Panc1 (cell line): ENCODE data around the gene CD58.

Experiments
- CTCF ChIP-seq: fragments of 450-650 bp; IDR thresholded peaks from 2 replicates; pipeline ENCODE4 v1.5.1; 2017; ENCODE audit warnings: mild to moderate bottlenecking
- REST ChIP-seq, 2 experiments: IDR thresholded peaks; 2 replicates each; pipeline ENCODE4 v1.6.1; 2011 to 2012; ENCODE audit warnings: low read depth in 2 of 2, control low read depth in 1 of 2, low read length in 1 of 2, mild to moderate bottlenecking in 1 of 2, moderate library complexity in 1 of 2; ENCODE audit not compliant: insufficient read depth in 1 of 2
- SIN3A ChIP-seq: IDR thresholded peaks from 2 replicates; pipeline ENCODE4 v1.6.1; 2012; ENCODE audit warnings: low read depth, mild to moderate bottlenecking, low read length, moderate library complexity, borderline replicate concordance; ENCODE audit not compliant: insufficient read depth

GRCh38 chr1:116557323-116557878 is 13.4 kb downstream of the CD58 start:
- no peak for TF ChIP-seq CTCF
- no peak for TF ChIP-seq REST (IDR thresholded peaks at IDR 0.05; ENCODE audit: insufficient read depth in 1 of 2, low read depth in 2 of 2, low read length in 1 of 2)
- TF ChIP-seq SIN3A = no peak
